HCT116 (cell line): ENCODE measurements around the gene NFATC2IP. TPM values are rescaled to one million over a fixed set of nuclear protein-coding genes. Genes with fewer than 3 reads are reported as not detected.
A peak's percentile ranks its signal among the peaks of the same experiment; 100 is the strongest.

Source experiments
- ATAC-seq: fragments of 200-7000 bp; cut with Tn5 transposase; 2 replicates; pipeline ENCODE4 v1.9.1; 2020; ENCODE audit warnings: mild to moderate bottlenecking, moderate library complexity
- BruUV-seq: library from RNA; stranded (reverse); fragments of 400-500 nt; replicated peaks from 2 replicates; lab custom pipeline; 2021; lab: Mats Ljungman, UMichigan
- CTCF ChIA-PET: fragments of 300-600 bp; sonication (Branson Sonifier 250); formaldehyde crosslinking; loops from one replicate; lab custom pipeline; 2021; ENCODE audit warnings: antibody characterized with exemption; lab: Charles Lee
- POLR2A ChIA-PET: fragments of 300-600, 350-600 bp; sonication (Branson Sonifier 250); formaldehyde crosslinking; loops from one replicate; lab custom pipeline; 2021; ENCODE audit warnings: antibody characterized with exemption; lab: Charles Lee
- RAD21 ChIA-PET, 2 experiments: fragments of 300-600 bp; sonication (Branson Sonifier 250); formaldehyde crosslinking; loops; one replicate each; lab custom pipeline; 2023; ENCODE audit warnings: low total read pairs in 2 of 2; ENCODE audit not compliant: uncharacterized antibody in 2 of 2, unreplicated experiment in 2 of 2, low non-redundant PET in 1 of 2; lab: Charles Lee
- DNase-seq: peaks from one replicate; pipeline ENCODE4 v3.0.0-alpha.2; 2010; ENCODE audit warnings: low read depth, low spot score
- H2AFZ ChIP-seq: fragments of 200-600 bp; shearing (Covaris generic), sonication (generic); 2 replicates; pipeline ENCODE4 v1.6.1; 2017; ENCODE audit warnings: low read depth, mixed run types, mixed read lengths, antibody characterized with exemption, low read length; ENCODE audit not compliant: poor library complexity, severe bottlenecking
- H3K27ac ChIP-seq: 2 replicates; pipeline ENCODE4 v1.5.1; 2012; ENCODE audit warnings: low read depth, low read length
- H3K27me3 ChIP-seq: fragments of 200-600 bp; sonication (generic); 2 replicates; pipeline ENCODE4 v1.6.1; 2016; ENCODE audit warnings: mixed run types, low read length, mixed read lengths; ENCODE audit not compliant: insufficient read depth
- H3K36me3 ChIP-seq, 2 experiments: fragments of 200-500 bp in 1 of 2; fragments of 200-600 bp in 1 of 2; sonication (Bioruptor generic) in 1 of 2; sonication (generic) in 1 of 2; 2 replicates each; pipeline versions ENCODE4 v1.5.1 to v1.6.1; 2014 to 2016; ENCODE audit warnings: low read length in 2 of 2, inconsistent platforms in 1 of 2, mixed read lengths in 1 of 2, mixed run types in 1 of 2; ENCODE audit not compliant: insufficient read depth in 2 of 2, control insufficient read depth in 1 of 2
- H3K4me1 ChIP-seq, 2 experiments: fragments of 200-600 bp in 1 of 2; sonication (generic) in 1 of 2; 2 replicates each; pipeline versions ENCODE4 v1.5.1 to v1.6.1; 2012 to 2017; ENCODE audit warnings: low read length in 2 of 2, inconsistent platforms in 1 of 2, mild to moderate bottlenecking in 1 of 2, mixed read lengths in 1 of 2, mixed run types in 1 of 2, moderate library complexity in 1 of 2; ENCODE audit not compliant: insufficient read depth in 2 of 2, control insufficient read depth in 1 of 2
- H3K4me2 ChIP-seq: fragments of 200-600 bp; sonication (generic); 2 replicates; pipeline ENCODE4 v1.6.1; 2017; ENCODE audit warnings: mixed run types, low read length, mixed read lengths
- H3K4me3 ChIP-seq, 2 experiments: fragments of 200-600 bp in 1 of 2; sonication (generic) in 1 of 2; replicated peaks in 1 of 2; 2 replicates each; pipeline ENCODE4 v1.5.1; 2011 to 2016; ENCODE audit warnings: low read length in 2 of 2, control low read depth in 1 of 2, low read depth in 1 of 2, mild to moderate bottlenecking in 1 of 2, mixed read lengths in 1 of 2, mixed run types in 1 of 2
- H3K79me2 ChIP-seq: fragments of 200-600 bp; sonication (generic); 2 replicates; pipeline ENCODE4 v1.6.1; 2017; ENCODE audit warnings: mild to moderate bottlenecking, mixed run types, low read length, moderate library complexity, mixed read lengths; ENCODE audit not compliant: insufficient read depth
- H3K9ac ChIP-seq: fragments of 200-600 bp; sonication (generic); 2 replicates; pipeline ENCODE4 v1.6.1; 2016; ENCODE audit warnings: low read length, mixed read lengths
- H3K9me2 ChIP-seq: fragments of 200-600 bp; sonication (generic), shearing (Covaris generic); 2 replicates; pipeline ENCODE4 v1.6.1; 2017; ENCODE audit warnings: mixed run types, mild to moderate bottlenecking, moderate library complexity; ENCODE audit not compliant: insufficient read depth
- H3K9me3 ChIP-seq, 2 experiments: fragments of 200-500 bp in 1 of 2; fragments of 200-600 bp in 1 of 2; sonication (Bioruptor generic) in 1 of 2; sonication (generic) in 1 of 2; 2 replicates each; pipeline ENCODE4 v1.6.1; 2014 to 2017; ENCODE audit warnings: low read length in 2 of 2, mixed read lengths in 2 of 2, inconsistent platforms in 1 of 2, low read depth in 1 of 2, mild to moderate bottlenecking in 1 of 2, mixed run types in 1 of 2, moderate library complexity in 1 of 2; ENCODE audit not compliant: control insufficient read depth in 1 of 2, insufficient read depth in 1 of 2
- H4K20me1 ChIP-seq: fragments of 200-600 bp; sonication (generic), shearing (Covaris generic); 2 replicates; pipeline ENCODE4 v1.6.1; 2017; ENCODE audit warnings: mixed run types, mild to moderate bottlenecking, moderate library complexity; ENCODE audit not compliant: insufficient read depth
- CEBPB ChIP-seq: IDR thresholded peaks from 2 replicates; pipeline ENCODE4 v1.6.1; 2012; ENCODE audit warnings: low read depth
- ELF1 ChIP-seq: IDR thresholded peaks from 2 replicates; pipeline ENCODE4 v1.6.1; 2012; ENCODE audit warnings: low read depth, borderline replicate concordance
- EZH2 ChIP-seq: fragments of 200-600 bp; sonication (generic); IDR thresholded peaks from 2 replicates; pipeline ENCODE4 v1.6.1; 2017; ENCODE audit warnings: antibody characterized with exemption, mixed run types
- EZH2phosphoT487 ChIP-seq: fragments of 200-600 bp; IDR thresholded peaks from 2 replicates; pipeline ENCODE4 v1.6.1; 2018; ENCODE audit warnings: antibody characterized with exemption, borderline replicate concordance
- FOSL1 ChIP-seq: IDR thresholded peaks from 2 replicates; pipeline ENCODE4 v1.6.1; 2012; ENCODE audit warnings: low read depth
- JUND ChIP-seq: IDR thresholded peaks from 2 replicates; pipeline ENCODE4 v1.6.1; 2012
- POLR2A ChIP-seq: IDR thresholded peaks from 2 replicates; pipeline ENCODE4 v1.7.0; 2011; ENCODE audit warnings: borderline replicate concordance; ENCODE audit not compliant: insufficient read depth, insufficient read length; ENCODE audit errors: extremely low read depth
- POLR2AphosphoS5 ChIP-seq: IDR thresholded peaks from 2 replicates; pipeline ENCODE4 v1.6.1; 2011; ENCODE audit warnings: mild to moderate bottlenecking, low read depth, low read length, moderate library complexity
- SIN3A ChIP-seq: IDR thresholded peaks from 2 replicates; pipeline ENCODE4 v1.6.1; 2012; ENCODE audit warnings: low read depth
- SRF ChIP-seq: IDR thresholded peaks from 2 replicates; pipeline ENCODE4 v1.6.1; 2012; ENCODE audit warnings: low read depth
- YY1 ChIP-seq: IDR thresholded peaks from 2 replicates; pipeline ENCODE4 v1.6.1; 2011; ENCODE audit warnings: low read length, low read depth, moderate library complexity, mild to moderate bottlenecking; ENCODE audit not compliant: insufficient replicate concordance; ENCODE audit errors: extremely low read depth
- ZFX ChIP-seq: fragments of 450-650 bp; IDR thresholded peaks from 2 replicates; pipeline ENCODE4 v1.6.1; 2017
- intact Hi-C: fragments of 100-400 bp; cut with micrococcal nuclease; formaldehyde crosslinking; loops from 2 replicates; pipeline ENCODE4 v1.10.0; 2022
- total RNA-seq: library from RNA; stranded (reverse); gene quantifications from one replicate; pipeline ENCODE4 v1.2.1, GENCODE V29; 2021; ENCODE audit not compliant: unreplicated experiment
- TF ChIP-seq, protein P1 (sequence below): IDR thresholded peaks from 2 replicates; pipeline ENCODE4 v1.6.1; 2011; ENCODE audit warnings: mild to moderate bottlenecking, low read length, moderate library complexity; ENCODE audit not compliant: insufficient replicate concordance; ENCODE audit errors: extremely low read depth
- TF ChIP-seq, protein P2 (sequence below): IDR thresholded peaks from 2 replicates; pipeline ENCODE4 v1.6.1; 2012

Gene NFATC2IP
- total RNA-seq, 1 experiment from 2014 or later = 41.4 TPM

GRCh38 chr16:28917095-28917494 lies 33.6 kb upstream of the NFATC2IP start:
- H3K4me1 ChIP-seq = peaks cover 3 to 11% of the 10 kb centered on the region in 2 experiments; a peak in 3 of 4 replicates
- no peaks in the 10 kb centered on the region for H3K9me2 ChIP-seq
- no peaks in the 10 kb centered on the region for H3K27me3 ChIP-seq
- peaks cover 4 to 7% of the 10 kb centered on the region in 2 experiments; a peak in 2 of 4 replicates for H3K36me3 ChIP-seq
- ATAC-seq = no peak
- no peak overlapping the region for H3K4me2 ChIP-seq
- H3K79me2 ChIP-seq = no peaks in the 10 kb centered on the region
- RAD21 ChIA-PET = no interaction called here
- TF ChIP-seq EZH2 = no peak
- TF ChIP-seq, protein P1, sequence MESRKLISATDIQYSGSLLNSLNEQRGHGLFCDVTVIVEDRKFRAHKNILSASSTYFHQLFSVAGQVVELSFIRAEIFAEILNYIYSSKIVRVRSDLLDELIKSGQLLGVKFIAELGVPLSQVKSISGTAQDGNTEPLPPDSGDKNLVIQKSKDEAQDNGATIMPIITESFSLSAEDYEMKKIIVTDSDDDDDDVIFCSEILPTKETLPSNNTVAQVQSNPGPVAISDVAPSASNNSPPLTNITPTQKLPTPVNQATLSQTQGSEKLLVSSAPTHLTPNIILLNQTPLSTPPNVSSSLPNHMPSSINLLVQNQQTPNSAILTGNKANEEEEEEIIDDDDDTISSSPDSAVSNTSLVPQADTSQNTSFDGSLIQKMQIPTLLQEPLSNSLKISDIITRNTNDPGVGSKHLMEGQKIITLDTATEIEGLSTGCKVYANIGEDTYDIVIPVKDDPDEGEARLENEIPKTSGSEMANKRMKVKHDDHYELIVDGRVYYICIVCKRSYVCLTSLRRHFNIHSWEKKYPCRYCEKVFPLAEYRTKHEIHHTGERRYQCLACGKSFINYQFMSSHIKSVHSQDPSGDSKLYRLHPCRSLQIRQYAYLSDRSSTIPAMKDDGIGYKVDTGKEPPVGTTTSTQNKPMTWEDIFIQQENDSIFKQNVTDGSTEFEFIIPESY = no peak
- TF ChIP-seq JUND = no peak
- no peak for TF ChIP-seq ELF1
- no peak for TF ChIP-seq FOSL1
- no peak for TF ChIP-seq YY1
- TF ChIP-seq EZH2phosphoT487 = no peak
- TF ChIP-seq SIN3A = no peak
- no peak for TF ChIP-seq POLR2A
- TF ChIP-seq POLR2AphosphoS5 = no peak
- TF ChIP-seq, protein P2, sequence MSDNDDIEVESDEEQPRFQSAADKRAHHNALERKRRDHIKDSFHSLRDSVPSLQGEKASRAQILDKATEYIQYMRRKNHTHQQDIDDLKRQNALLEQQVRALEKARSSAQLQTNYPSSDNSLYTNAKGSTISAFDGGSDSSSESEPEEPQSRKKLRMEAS = no peak
- TF ChIP-seq SRF = no peak
- no peak for TF ChIP-seq CEBPB
- TF ChIP-seq ZFX = no peak
- POLR2A ChIA-PET = no interaction called here
- H3K9ac ChIP-seq = no peak overlapping the region
- DNase-seq = no peak
- H4K20me1 ChIP-seq = no peaks in the 10 kb centered on the region
- TSS peak; percentile 26 for BruUV-seq
- intact Hi-C loops = no loop called here
- H2AFZ ChIP-seq = no peak overlapping the region
- CTCF ChIA-PET = no interaction called here
- H3K4me3 ChIP-seq = no peak overlapping the region
- no peak overlapping the region for H3K27ac ChIP-seq
- no peaks in the 10 kb centered on the region for H3K9me3 ChIP-seq
